ENCODE results near the gene MSI2.

The MSI2 gene

GRCh38 chr17:57350266-57350665, 93.9 kb downstream of the MSI2 start:
- FAIRE-seq, result no peak

GRCh38 chr17:57352665-57353175, 96.4 kb downstream of the MSI2 start:
- no peak for FAIRE-seq

- no peak for FAIRE-seq
Measured at GRCh38 chr17:57354673-57355072, 98.3 kb downstream of the MSI2 start.

GRCh38 chr17:57355090-57355859, 99.0 kb downstream of the MSI2 start:
- FAIRE-seq, result no peak

- no peak for FAIRE-seq
Measured at GRCh38 chr17:57356153-57356718, 99.9 kb downstream of the MSI2 start.

GRCh38 chr17:57356719-57357391, 100.5 kb downstream of the MSI2 start:
- FAIRE-seq, result no peak

GRCh38 chr17:57357392-57357784, 101.1 kb downstream of the MSI2 start:
- FAIRE-seq, result no peak

GRCh38 chr17:57357830-57358430, 101.6 kb downstream of the MSI2 start:
- no peak for FAIRE-seq

- FAIRE-seq, result no peak
Measured at GRCh38 chr17:57360266-57360665, 103.9 kb downstream of the MSI2 start.

GRCh38 chr17:57362797-57363556, 106.7 kb downstream of the MSI2 start:
- FAIRE-seq, result no peak

GRCh38 chr17:57363580-57363979, 107.3 kb downstream of the MSI2 start:
- FAIRE-seq, result no peak

- FAIRE-seq, result no peak
Measured at GRCh38 chr17:57363998-57364643, 107.8 kb downstream of the MSI2 start.

- no peak for FAIRE-seq
Measured at GRCh38 chr17:57365420-57365819, 109.1 kb downstream of the MSI2 start.

GRCh38 chr17:57366177-57366557, 109.8 kb downstream of the MSI2 start:
- no peak for FAIRE-seq

GRCh38 chr17:57366558-57367351, 110.4 kb downstream of the MSI2 start:
- FAIRE-seq, result no peak

- FAIRE-seq, result no peak
Measured at GRCh38 chr17:57368637-57369336, 112.5 kb downstream of the MSI2 start.

GRCh38 chr17:57369509-57369945, 113.2 kb downstream of the MSI2 start:
- FAIRE-seq, result no peak

- no peak for FAIRE-seq
Measured at GRCh38 chr17:57370037-57370581, 113.8 kb downstream of the MSI2 start.

GRCh38 chr17:57370619-57371018, 114.3 kb downstream of the MSI2 start:
- FAIRE-seq, result no peak

- no peak for FAIRE-seq
Measured at GRCh38 chr17:57372156-57372555, 115.8 kb downstream of the MSI2 start.

All from TTC549 (cell line).